Lower lobe of right lung (tissue), 2 donors: ENCODE data around the gene SOBP. TPM values are rescaled to one million over a fixed set of nuclear protein-coding genes. Genes with fewer than 3 reads are reported as not detected.

ENCODE experiments used
- ATAC-seq, 2 donors: fragments of 200-7000 bp; cut with Tn5 transposase; one replicate each; pipeline ENCODE4 v1.9.1; 2020 to 2022; ENCODE audit warnings: mild to moderate bottlenecking in 2 of 2, moderate library complexity in 2 of 2
- DNase-seq: peaks from one replicate; pipeline ENCODE4 v3.0.0-alpha.2; 2020
- H3K27ac ChIP-seq: fragments of 200-600 bp; one replicate; pipeline ENCODE4 v1.8.0; 2022
- H3K27me3 ChIP-seq: fragments of 200-600 bp; one replicate; pipeline ENCODE4 v1.8.0; 2022; ENCODE audit warnings: low read depth
- H3K36me3 ChIP-seq: fragments of 200-600 bp; one replicate; pipeline ENCODE4 v1.8.0; 2022; ENCODE audit warnings: mild to moderate bottlenecking
- H3K4me1 ChIP-seq: fragments of 200-600 bp; one replicate; pipeline ENCODE4 v1.8.0; 2022
- H3K4me3 ChIP-seq: fragments of 200-600 bp; one replicate; pipeline ENCODE4 v1.8.0; 2022; ENCODE audit warnings: mild to moderate bottlenecking
- H3K9me3 ChIP-seq: fragments of 200-600 bp; one replicate; pipeline ENCODE4 v1.8.0; 2022
- intact Hi-C: fragments of 100-400 bp; cut with DNase I; formaldehyde crosslinking; loops from one replicate; pipeline ENCODE4 v1.11.0; 2022
- total RNA-seq: library from RNA; stranded (reverse); fragmentation: NEBNext Ultra II Directional; extraction: Animal tissue kit (Norgen Biotek cat#: 25700); gene quantifications from one replicate; pipeline ENCODE4 v1.2.1, GENCODE V29; 2021
- TF ChIP-seq, protein P1 (sequence below): fragments of 200-600 bp; IDR thresholded peaks from one replicate; pipeline ENCODE4 v1.8.0; 2022; ENCODE audit warnings: antibody characterized with exemption, mild to moderate bottlenecking
- donor health status: DM: no; HTN: yes; CAD: no; lungs with severe emphysema.

SOBP gene
- total RNA-seq, 1 donor from 2014 or later, result 6.9 TPM

DNA sequence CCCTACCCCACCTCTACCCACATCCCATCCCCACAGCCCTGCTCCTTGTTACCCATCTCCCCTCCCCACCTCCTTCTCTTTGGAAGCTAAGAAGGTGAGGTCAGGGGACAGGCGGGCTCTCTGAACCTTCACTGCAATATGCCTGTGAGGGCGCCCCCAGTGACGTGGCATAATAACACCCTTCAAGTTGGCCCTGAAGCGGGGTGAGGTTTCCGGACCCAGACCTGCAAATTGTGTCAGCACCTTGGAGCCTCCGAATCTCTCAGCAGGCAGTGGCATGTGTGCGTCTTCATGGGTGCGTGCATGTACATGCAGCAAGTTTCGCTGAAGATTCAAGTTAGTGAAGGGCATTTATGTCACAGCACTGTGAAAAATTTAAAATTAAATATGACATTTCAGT, 114.6 kb downstream of the SOBP start:
- no peaks in the 10 kb centered on the region for H3K27me3 ChIP-seq
- no peaks in the 10 kb centered on the region for H3K36me3 ChIP-seq
- no peak for DNase-seq
- no peaks in the 10 kb centered on the region for H3K4me1 ChIP-seq
- no peaks in the 10 kb centered on the region for H3K9me3 ChIP-seq
- TF ChIP-seq, protein P1, sequence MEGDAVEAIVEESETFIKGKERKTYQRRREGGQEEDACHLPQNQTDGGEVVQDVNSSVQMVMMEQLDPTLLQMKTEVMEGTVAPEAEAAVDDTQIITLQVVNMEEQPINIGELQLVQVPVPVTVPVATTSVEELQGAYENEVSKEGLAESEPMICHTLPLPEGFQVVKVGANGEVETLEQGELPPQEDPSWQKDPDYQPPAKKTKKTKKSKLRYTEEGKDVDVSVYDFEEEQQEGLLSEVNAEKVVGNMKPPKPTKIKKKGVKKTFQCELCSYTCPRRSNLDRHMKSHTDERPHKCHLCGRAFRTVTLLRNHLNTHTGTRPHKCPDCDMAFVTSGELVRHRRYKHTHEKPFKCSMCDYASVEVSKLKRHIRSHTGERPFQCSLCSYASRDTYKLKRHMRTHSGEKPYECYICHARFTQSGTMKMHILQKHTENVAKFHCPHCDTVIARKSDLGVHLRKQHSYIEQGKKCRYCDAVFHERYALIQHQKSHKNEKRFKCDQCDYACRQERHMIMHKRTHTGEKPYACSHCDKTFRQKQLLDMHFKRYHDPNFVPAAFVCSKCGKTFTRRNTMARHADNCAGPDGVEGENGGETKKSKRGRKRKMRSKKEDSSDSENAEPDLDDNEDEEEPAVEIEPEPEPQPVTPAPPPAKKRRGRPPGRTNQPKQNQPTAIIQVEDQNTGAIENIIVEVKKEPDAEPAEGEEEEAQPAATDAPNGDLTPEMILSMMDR, result no peak
- no peak for ATAC-seq
- no peak overlapping the region for H3K4me3 ChIP-seq
- no peak overlapping the region for H3K27ac ChIP-seq
- intact Hi-C loops, result no loop called here

DNA sequence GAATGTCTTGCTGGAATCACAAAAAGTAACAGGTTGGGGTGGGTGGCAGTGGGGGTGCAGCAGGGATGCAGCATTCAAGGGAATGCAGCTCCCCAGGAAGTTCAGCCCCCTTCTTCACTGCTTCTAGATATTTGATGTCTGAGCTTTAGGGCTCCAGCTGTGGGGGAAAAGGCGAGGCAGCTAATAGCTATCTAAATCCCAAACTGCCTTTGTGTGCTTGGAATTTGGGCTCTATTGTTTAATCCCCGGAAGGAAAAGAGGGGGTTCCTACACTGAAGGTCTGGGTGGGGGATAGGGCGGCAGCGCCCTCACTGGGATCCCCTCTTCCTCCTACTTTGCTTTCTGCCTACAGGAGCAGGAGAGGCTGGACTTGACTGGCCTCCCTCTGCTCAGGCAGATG, 116.5 kb downstream of the SOBP start:
- no peaks in the 10 kb centered on the region for H3K9me3 ChIP-seq
- intact Hi-C loops, result no loop called here
- H3K4me1 ChIP-seq, result no peaks in the 10 kb centered on the region
- DNase-seq (no peak), ATAC-seq (peak in 1 of 2 donors; percentile 9)
- H3K27ac ChIP-seq, result no peak overlapping the region
- TF ChIP-seq, protein P1, result no peak
- H3K4me3 ChIP-seq, result no peak overlapping the region
- H3K27me3 ChIP-seq, result no peaks in the 10 kb centered on the region
- no peaks in the 10 kb centered on the region for H3K36me3 ChIP-seq

DNA sequence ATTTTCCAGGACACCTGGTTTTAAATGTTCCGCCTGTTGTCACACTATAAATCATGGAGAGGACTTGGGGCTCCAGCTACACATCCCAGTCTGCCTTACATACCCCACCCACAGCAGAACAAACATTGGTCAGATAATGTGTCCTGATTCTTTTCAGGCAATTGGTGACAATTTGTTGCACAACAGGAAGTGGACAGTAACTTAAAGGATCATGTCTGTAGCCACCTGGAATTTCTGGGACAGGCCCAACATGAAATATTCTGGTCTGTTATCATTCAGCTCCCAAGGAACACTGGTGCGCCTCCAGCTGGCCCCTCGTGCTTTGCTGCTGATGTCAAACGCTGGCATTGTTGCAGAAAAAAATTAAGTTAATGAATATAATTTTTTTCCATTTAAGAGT, 117.2 kb downstream of the SOBP start:
- peak in 1 of 2 donors; percentile 9 for ATAC-seq
- TF ChIP-seq, protein P1, result no peak

DNA sequence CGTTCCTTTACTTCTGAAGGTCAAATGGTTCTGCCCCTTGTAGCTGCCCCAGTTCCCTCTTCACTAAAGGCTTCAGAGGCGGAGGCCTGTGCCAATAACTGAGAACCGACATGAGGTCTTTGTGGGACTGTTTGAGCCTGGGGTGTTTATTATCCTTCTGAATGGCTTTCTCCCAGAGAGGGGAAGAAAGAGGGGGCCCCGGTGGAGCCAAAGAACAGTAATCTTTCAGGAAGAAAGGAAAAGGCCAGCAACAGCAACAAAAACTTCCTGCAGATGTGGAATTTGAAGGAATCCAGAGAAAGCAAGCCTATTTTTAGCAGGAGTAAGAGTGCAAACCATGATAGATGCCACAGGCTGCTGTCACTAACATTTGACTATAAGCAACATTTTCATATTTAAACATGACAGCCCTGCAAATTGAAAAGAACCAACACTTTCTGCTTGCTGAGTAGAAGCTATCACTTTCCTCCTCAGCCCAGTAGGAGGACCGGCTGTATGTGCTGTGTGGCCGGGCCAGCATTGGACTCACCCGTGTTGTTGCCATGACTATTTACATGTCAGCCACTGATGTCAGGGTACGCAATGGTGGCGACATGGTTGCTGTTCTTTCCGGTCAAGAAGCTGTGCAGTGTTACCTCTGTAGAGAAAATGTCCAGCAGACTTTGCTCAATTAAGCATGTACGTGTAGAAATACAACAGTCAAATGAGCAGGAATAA, 121.3 kb downstream of the SOBP start:
- TF ChIP-seq, protein P1, result no peak
- DNase-seq, result no peak
- intact Hi-C loops, result no loop called here
- Histone ChIP-seq H3K4me3 (no peak overlapping the region), H3K4me1 (no peaks in the 10 kb centered on the region), H3K9me3 (no peaks in the 10 kb centered on the region), H3K36me3 (no peaks in the 10 kb centered on the region), H3K27me3 (no peaks in the 10 kb centered on the region), H3K27ac (no peak overlapping the region)
- ATAC-seq, result no peak

More for the DNA sequence above, 117.2 kb downstream of the SOBP start:
- H3K9me3 ChIP-seq, result no peaks in the 10 kb centered on the region
- intact Hi-C loops, result no loop called here
- no peaks in the 10 kb centered on the region for H3K36me3 ChIP-seq
- no peak for DNase-seq
- no peaks in the 10 kb centered on the region for H3K4me1 ChIP-seq
- no peaks in the 10 kb centered on the region for H3K27me3 ChIP-seq
- H3K27ac ChIP-seq, result no peak overlapping the region
- H3K4me3 ChIP-seq, result no peak overlapping the region

DNA sequence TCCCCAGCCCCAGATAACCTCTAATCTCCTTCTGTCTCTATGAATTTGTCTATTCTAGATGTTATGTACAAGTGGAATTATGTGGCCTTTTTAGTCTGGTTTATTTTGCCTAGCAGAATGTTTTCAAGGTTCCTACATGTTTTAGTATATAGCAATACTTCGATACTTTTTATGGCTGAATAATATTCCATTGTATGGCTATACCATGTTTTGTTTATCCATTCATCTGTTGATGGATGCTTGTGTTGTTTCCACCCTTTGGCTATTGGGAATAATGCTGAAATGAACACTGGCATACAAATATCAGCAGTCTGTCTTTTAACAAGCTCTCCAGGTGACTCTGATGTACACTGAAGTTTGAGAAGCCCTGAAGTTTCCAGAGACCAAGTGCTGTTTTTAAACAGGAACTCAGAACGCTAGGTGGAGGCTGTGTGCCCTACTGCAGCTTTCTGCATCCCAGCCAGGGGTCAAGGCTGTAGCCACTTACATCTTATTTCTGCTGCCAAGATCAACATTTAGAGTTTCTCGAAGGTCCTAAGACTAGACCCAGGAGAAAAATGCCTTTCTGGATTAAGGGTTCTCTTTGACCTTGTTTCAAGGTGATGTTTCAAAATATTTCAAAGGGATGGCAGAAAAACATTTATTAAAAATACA, 123.0 kb downstream of the SOBP start:
- no peak overlapping the region for H3K27ac ChIP-seq
- TF ChIP-seq, protein P1, result no peak
- intact Hi-C loops, result no loop called here
- H3K9me3 ChIP-seq, result no peaks in the 10 kb centered on the region
- no peak overlapping the region for H3K4me3 ChIP-seq
- DNase-seq (no peak), ATAC-seq (peak in 1 of 2 donors; percentile 39)
- no peaks in the 10 kb centered on the region for H3K4me1 ChIP-seq
- H3K36me3 ChIP-seq, result no peaks in the 10 kb centered on the region
- no peaks in the 10 kb centered on the region for H3K27me3 ChIP-seq
